Activated CD4-positive, alpha-beta memory T cell treated with anti-CD3 and anti-CD28 coated beads, Interleukin-2, amount 10 ng/mL, durations not matched to agents 7 days and 5 days (primary cell): ENCODE measurements around the gene TEAD1. TPM values are rescaled to one million over a fixed set of nuclear protein-coding genes. Genes with fewer than 3 reads are reported as not detected.
A peak's percentile ranks its signal among the peaks of the same experiment; 100 is the strongest.

Experiments
- CTCF ChIA-PET: fragments of 350-600 bp; sonication (Branson Sonifier 250); formaldehyde crosslinking; loops from one replicate; lab custom pipeline; 2021; ENCODE audit warnings: antibody characterized with exemption, inconsistent platforms; lab: Charles Lee
- POLR2A ChIA-PET: fragments of 350-600 bp; sonication (Branson Sonifier 250); formaldehyde crosslinking; loops from one replicate; lab custom pipeline; 2021; ENCODE audit warnings: antibody characterized with exemption; lab: Charles Lee
- DNase-seq: peaks from one replicate; pipeline ENCODE4 v3.0.0-alpha.2; 2020
- H3K27ac Mint-ChIP-seq: one replicate; pipeline ENCODE4 v1.8.0; 2021; ENCODE audit warnings: mild to moderate bottlenecking, mixed read lengths
- H3K27me3 Mint-ChIP-seq: one replicate; pipeline ENCODE4 v1.8.0; 2021; ENCODE audit warnings: mixed read lengths
- H3K36me3 Mint-ChIP-seq: one replicate; pipeline ENCODE4 v1.8.0; 2021; ENCODE audit warnings: low read depth, mixed read lengths
- H3K4me1 Mint-ChIP-seq: one replicate; pipeline ENCODE4 v1.8.0; 2021; ENCODE audit warnings: mixed read lengths
- H3K4me3 Mint-ChIP-seq: one replicate; pipeline ENCODE4 v1.8.0; 2021; ENCODE audit warnings: mild to moderate bottlenecking, mixed read lengths
- H3K9me3 Mint-ChIP-seq: one replicate; pipeline ENCODE4 v1.8.0; 2021; ENCODE audit warnings: mixed read lengths
- total RNA-seq, 2 experiments: library from RNA; stranded (reverse); gene quantifications; one replicate each; pipeline ENCODE4 v1.2.3, GENCODE V29; 2021

The TEAD1 gene
- total RNA-seq, 2 experiments from 2014 or later = 0.98 to 1.0 TPM

DNA sequence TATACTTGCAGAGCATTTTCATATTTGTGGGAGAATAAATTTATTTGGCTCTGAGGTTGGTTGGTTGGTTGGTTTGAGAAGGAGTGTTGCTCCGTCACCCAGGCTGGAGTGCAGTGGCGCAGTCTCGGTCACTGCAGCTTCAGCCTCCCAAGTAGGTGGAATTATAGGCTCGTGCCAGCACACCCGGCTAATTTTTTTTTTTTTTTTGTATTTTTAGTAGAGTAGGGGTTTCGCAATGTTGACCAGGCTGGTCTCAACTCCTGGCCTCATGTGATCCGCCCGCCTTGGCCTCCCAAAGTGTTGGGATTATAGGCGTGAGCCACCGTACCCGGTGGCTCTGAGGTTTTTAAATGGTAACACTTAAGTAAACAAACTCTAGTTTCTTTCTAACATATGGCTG lies 161.1 kb downstream of the TEAD1 start:
- H3K27me3 Mint-ChIP-seq = peaks cover 38% of the 10 kb centered on the region

GRCh38 chr11:12838463-12839123 lies 164.4 kb downstream of the TEAD1 start:
- H3K36me3 Mint-ChIP-seq = no peaks in the 10 kb centered on the region

More for the DNA sequence above, 161.1 kb downstream of the TEAD1 start:
- DNase-seq = no peak
- POLR2A ChIA-PET = no interaction called here
- CTCF ChIA-PET = no interaction called here
- H3K4me3 Mint-ChIP-seq = no peak overlapping the region
- no peak overlapping the region for H3K27ac Mint-ChIP-seq
- no peaks in the 10 kb centered on the region for H3K9me3 Mint-ChIP-seq
- peaks cover 13% of the 10 kb centered on the region for H3K4me1 Mint-ChIP-seq
- H3K36me3 Mint-ChIP-seq = no peaks in the 10 kb centered on the region

GRCh38 chr11:12840871-12841660 lies 166.8 kb downstream of the TEAD1 start:
- ChIA-PET POLR2A (no interaction called here), CTCF (interaction anchor here (1.3 kb wide), 1 partner anchor 23 kb away, joined by 3 read pairs; no protein-coding TSS in a partner anchor)
- no peaks in the 10 kb centered on the region for H3K9me3 Mint-ChIP-seq
- no peaks in the 10 kb centered on the region for H3K36me3 Mint-ChIP-seq
- no peak overlapping the region for H3K4me3 Mint-ChIP-seq
- no peak overlapping the region for H3K27ac Mint-ChIP-seq
- H3K4me1 Mint-ChIP-seq = peaks cover 28% of the 10 kb centered on the region
- peaks cover 13% of the 10 kb centered on the region for H3K27me3 Mint-ChIP-seq
- DNase-seq = no peak

More at GRCh38 chr11:12838463-12839123, 164.4 kb downstream of the TEAD1 start:
- Mint-ChIP-seq H3K4me1 (peaks cover 28% of the 10 kb centered on the region), H3K9me3 (no peaks in the 10 kb centered on the region), H3K27me3 (peaks cover 30% of the 10 kb centered on the region), H3K4me3 (no peak overlapping the region), H3K27ac (no peak overlapping the region)
- DNase-seq = no peak
- POLR2A ChIA-PET = interaction anchor here (0.9 kb wide), 1 partner anchor 23 kb away, joined by 3 read pairs; no protein-coding TSS in a partner anchor
- CTCF ChIA-PET = no interaction called here

- ChIA-PET CTCF (interaction anchor here (1.3 kb wide), 1 partner anchor 22 kb away, joined by 3 read pairs; no protein-coding TSS in a partner anchor), POLR2A (interaction anchor here (0.6 kb wide), 1 partner anchor 19 kb away, joined by 3 read pairs; no protein-coding TSS in a partner anchor)
- Mint-ChIP-seq H3K9me3 (no peaks in the 10 kb centered on the region), H3K36me3 (no peaks in the 10 kb centered on the region), H3K27ac (no peak overlapping the region), H3K4me1 (peaks cover 28% of the 10 kb centered on the region), H3K4me3 (no peak overlapping the region), H3K27me3 (peaks cover 18% of the 10 kb centered on the region)
- peak; percentile 20 for DNase-seq
Measured at GRCh38 chr11:12841946-12842630, 167.9 kb downstream of the TEAD1 start.

DNA sequence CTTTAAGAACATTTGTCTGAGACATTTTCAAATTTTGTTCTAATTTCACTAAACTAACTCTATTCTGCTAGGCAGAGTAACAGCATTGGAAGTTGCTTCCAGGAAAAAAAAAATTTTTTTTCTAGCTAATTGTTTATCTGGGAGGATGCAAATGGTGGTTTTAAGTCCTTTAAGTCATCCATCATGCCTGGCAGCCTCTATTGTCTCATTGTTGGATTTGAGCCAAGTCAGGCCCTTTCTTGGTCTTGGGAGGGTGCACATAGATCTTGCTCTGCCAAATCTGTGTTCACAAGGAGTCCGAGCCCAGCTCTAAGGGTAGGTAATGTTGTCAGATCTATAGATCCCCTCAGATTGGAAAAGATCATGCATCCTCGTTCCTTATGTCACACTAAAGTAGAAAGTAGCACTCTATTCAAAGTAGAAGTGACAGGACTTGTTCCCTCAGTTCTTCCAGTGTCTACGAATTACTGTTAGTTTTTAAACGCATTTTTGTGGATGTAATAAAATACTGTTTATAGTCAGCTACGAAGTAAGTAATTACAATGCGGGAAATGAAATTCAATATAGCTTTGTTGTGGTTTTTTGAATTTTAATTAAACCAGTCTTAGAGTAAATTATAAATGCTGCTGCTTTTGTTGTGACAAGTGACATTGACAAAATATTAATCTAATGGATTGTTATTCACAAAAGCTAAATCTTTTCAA lies 168.9 kb downstream of the TEAD1 start:
- Mint-ChIP-seq H3K36me3 (no peaks in the 10 kb centered on the region), H3K9me3 (no peaks in the 10 kb centered on the region), H3K4me3 (no peak overlapping the region), H3K27me3 (peaks cover 20% of the 10 kb centered on the region), H3K4me1 (peaks cover 26% of the 10 kb centered on the region), H3K27ac (no peak overlapping the region)
- CTCF ChIA-PET = no interaction called here
- DNase-seq = no peak
- POLR2A ChIA-PET = interaction anchor here (0.6 kb wide), 1 partner anchor 20 kb away, joined by 3 read pairs; no protein-coding TSS in a partner anchor

DNA sequence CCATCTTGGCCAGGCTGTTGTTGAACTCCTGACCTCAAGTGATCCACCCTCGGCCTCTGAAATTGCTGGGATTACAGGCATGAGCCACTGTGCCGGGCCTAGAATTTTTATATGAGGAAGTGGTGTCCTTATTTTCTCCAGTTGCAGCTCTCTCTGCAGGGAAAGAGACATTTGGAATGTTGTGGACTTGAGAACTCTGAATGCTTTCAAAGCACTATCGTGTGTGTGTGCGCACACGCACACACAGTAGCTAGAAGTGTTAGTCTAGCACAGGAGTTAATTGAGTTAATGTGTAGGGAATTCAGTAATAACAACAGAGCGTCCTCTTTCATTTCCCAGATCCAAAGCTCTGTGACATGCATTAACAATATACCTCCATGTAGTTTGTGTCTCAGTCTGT lies 170.9 kb downstream of the TEAD1 start:
- H3K4me3 Mint-ChIP-seq = no peak overlapping the region
- ChIA-PET POLR2A (no interaction called here), CTCF (no interaction called here)
- H3K27me3 Mint-ChIP-seq = peaks cover 29% of the 10 kb centered on the region
- DNase-seq = no peak
- H3K27ac Mint-ChIP-seq = no peak overlapping the region
- no peaks in the 10 kb centered on the region for H3K9me3 Mint-ChIP-seq
- no peaks in the 10 kb centered on the region for H3K36me3 Mint-ChIP-seq
- peaks cover 15% of the 10 kb centered on the region for H3K4me1 Mint-ChIP-seq

DNA sequence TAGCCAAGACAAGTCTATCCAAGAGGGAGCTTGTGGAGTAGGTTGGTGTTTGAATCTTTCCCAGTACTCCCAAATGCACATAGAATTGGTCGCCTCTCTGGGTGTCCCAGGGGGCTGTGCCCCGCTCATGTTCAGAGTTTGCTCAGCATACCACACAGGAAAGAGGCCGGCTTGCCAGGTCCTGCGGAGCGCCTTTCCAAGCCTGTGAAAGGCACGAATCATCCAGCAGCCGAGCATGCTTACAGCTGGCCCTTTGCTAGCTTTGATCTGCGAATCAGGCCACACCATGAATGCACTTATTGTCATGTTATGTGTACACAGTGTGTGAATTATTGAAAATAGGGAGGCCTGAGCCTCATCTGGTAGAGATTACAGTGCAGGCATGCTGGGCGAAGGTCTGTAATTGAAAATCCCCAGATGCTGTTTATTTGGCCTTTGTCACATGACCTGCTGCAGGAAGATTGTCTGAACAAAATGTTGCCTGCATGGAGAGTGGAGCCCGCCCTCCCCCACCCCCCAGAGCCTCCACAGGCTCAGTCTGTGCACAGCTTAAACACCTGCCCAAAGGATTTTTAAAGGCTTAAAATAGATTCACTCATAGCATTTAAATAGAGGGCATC lies 171.6 kb downstream of the TEAD1 start:
- DNase-seq = no peak
- ChIA-PET POLR2A (no interaction called here), CTCF (no interaction called here)
- Mint-ChIP-seq H3K36me3 (no peaks in the 10 kb centered on the region), H3K27me3 (peaks cover 29% of the 10 kb centered on the region), H3K9me3 (no peaks in the 10 kb centered on the region), H3K4me1 (peaks cover 17% of the 10 kb centered on the region), H3K4me3 (no peak overlapping the region), H3K27ac (no peak overlapping the region)

DNA sequence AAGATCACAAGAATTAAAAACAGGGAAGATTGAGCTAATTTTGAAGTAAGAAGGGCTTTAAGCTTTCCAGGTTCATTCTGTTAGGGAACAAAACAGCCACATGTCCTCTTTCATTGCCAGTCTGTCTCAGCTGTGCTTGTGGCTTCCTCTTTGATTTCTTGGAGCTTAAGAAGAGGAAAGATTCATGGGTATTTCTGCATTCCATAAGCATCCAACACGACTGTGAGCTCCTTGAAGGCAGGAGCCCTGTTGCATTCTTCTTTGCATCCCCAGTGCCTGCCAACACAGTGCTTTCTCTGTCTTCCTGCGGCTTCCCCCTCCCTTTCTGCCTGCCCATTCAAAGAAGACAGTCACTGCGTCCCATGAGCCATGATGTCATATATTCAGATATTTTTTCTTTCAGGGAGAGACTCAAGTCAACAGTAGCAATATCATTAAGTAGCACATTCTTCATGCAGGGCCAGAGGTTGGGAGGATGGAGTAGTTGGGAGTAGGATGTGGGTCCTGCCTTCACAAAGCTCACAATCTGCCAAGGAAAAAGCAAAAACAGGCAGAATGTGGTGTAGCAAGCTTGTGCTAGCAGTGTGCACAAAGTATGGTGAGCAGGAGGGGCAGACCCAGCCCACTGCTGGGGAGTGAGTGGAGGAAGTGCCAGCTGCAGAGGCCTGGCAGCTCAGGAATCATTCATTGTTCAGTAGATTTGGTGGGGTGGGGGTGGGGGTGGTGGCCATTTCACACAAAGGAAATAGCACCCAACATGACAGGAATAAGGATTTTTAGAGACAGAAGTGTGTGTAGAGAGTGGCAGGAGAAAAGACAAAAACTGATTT lies 172.8 kb downstream of the TEAD1 start:
- ChIA-PET POLR2A (no interaction called here), CTCF (interaction anchor here (0.9 kb wide), 1 partner anchor 515 kb away, joined by 4 read pairs; no protein-coding TSS in a partner anchor)
- no peak overlapping the region for H3K27ac Mint-ChIP-seq
- DNase-seq = no peak
- no peaks in the 10 kb centered on the region for H3K36me3 Mint-ChIP-seq
- no peaks in the 10 kb centered on the region for H3K9me3 Mint-ChIP-seq
- no peak overlapping the region for H3K4me3 Mint-ChIP-seq
- peaks cover 22% of the 10 kb centered on the region for H3K4me1 Mint-ChIP-seq
- H3K27me3 Mint-ChIP-seq = peaks cover 21% of the 10 kb centered on the region

DNA sequence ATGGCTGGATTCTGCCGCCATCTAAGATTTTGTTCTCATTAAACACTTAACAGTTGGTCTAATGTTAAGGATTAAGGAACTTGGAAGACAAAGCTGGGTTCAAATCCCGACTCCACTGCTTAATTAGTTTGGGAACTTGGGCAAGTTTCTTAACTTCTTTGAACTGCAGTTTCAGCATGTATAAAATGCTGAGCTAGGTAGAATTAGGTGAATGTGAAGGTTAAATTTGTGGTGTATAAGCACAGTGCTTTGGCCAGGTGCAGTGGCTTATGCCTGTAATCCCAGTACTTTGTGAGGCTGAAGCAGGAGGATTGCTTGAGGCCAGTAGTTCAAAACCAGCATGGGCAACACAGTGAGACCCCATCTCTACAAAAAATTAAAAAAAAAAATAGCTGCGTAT lies 174.2 kb downstream of the TEAD1 start:
- H3K27ac Mint-ChIP-seq = no peak overlapping the region
- H3K9me3 Mint-ChIP-seq = no peaks in the 10 kb centered on the region
- H3K4me3 Mint-ChIP-seq = no peak overlapping the region
- ChIA-PET CTCF (no interaction called here), POLR2A (no interaction called here)
- peaks cover 16% of the 10 kb centered on the region for H3K4me1 Mint-ChIP-seq
- peaks cover 19% of the 10 kb centered on the region for H3K27me3 Mint-ChIP-seq
- H3K36me3 Mint-ChIP-seq = no peaks in the 10 kb centered on the region
- DNase-seq = no peak

DNA sequence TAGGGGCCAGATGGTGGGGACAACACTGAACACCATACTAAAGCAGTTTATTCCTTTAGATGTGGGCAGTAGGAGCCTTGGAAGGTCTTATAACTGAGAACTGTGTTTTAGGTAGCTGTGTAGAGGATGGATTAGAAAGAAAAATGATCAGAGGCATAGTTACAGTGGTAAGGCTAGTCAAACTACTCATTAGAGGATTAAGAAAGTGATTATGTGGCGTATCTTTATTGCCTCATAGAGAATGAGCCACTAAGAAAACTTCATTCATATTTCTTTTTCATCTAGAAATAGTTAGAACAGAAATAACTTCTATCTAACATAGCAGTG lies 179.1 kb downstream of the TEAD1 start:
- H3K4me3 Mint-ChIP-seq = no peak overlapping the region
- CTCF ChIA-PET = interaction anchor here (0.6 kb wide), 1 partner anchor 781 kb away, joined by 3 read pairs; no protein-coding TSS in a partner anchor
- DNase-seq = no peak

DNA sequence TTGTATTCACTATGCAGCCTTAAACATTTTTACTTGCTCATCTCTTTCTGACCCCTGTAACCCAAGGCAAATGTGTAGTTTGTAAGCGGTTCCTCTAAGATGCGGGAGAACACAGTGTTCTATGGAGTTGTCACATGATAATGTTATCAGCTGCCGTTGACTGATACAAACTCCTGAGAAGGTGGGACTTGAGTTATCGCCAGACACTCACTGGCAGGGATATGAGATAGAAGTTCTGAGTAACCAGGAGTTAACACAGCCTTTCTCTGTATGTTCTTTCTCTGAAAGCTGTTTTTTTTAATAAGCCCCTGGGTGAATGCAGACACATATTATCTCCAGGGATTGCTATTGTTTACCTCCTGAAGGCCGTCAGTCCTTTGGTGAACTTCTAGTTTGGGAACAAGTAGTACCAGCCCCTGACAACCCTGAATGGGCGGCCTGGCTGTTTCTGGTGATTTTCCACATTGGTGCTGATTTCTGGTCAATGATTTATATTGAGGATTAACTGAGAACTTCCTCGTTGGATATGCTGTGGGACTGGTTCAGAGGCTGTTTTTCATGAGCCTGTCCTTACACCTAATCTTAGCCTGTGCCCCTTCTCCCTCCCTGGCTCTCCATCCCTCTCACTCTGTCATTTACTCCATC lies 179.6 kb downstream of the TEAD1 start:
- H3K36me3 Mint-ChIP-seq = no peaks in the 10 kb centered on the region
- H3K27ac Mint-ChIP-seq = no peak overlapping the region
- H3K27me3 Mint-ChIP-seq = peaks cover 13% of the 10 kb centered on the region
- H3K4me1 Mint-ChIP-seq = peaks cover 16% of the 10 kb centered on the region
- CTCF ChIA-PET = interaction anchor here (0.6 kb wide), 1 partner anchor 782 kb away, joined by 3 read pairs; no protein-coding TSS in a partner anchor
- DNase-seq = no peak
- POLR2A ChIA-PET = no interaction called here
- H3K9me3 Mint-ChIP-seq = no peaks in the 10 kb centered on the region
- no peak overlapping the region for H3K4me3 Mint-ChIP-seq

More for the DNA sequence above, 179.1 kb downstream of the TEAD1 start:
- POLR2A ChIA-PET = no interaction called here
- H3K4me1 Mint-ChIP-seq = peaks cover 16% of the 10 kb centered on the region
- H3K9me3 Mint-ChIP-seq = no peaks in the 10 kb centered on the region
- no peaks in the 10 kb centered on the region for H3K36me3 Mint-ChIP-seq
- H3K27me3 Mint-ChIP-seq = peaks cover 13% of the 10 kb centered on the region
- no peak overlapping the region for H3K27ac Mint-ChIP-seq
